Panc1 (cell line): ENCODE data around the gene EHBP1L1. TPM values are rescaled to one million over a fixed set of nuclear protein-coding genes. Genes with fewer than 3 reads are reported as not detected.

Experiments used
- ATAC-seq: fragments of 200-7000 bp; cut with Tn5 transposase; 2 replicates; pipeline ENCODE4 v1.9.1; 2020; ENCODE audit warnings: mild to moderate bottlenecking, moderate library complexity
- BruUV-seq: library from RNA; stranded (reverse); fragments of 400-500 nt; replicated peaks from 2 replicates; lab custom pipeline; 2021; lab: Mats Ljungman, UMichigan
- CTCF ChIA-PET: fragments of 300-600 bp; sonication (Branson Sonifier 250); formaldehyde crosslinking; loops from one replicate; lab custom pipeline; 2022; ENCODE audit warnings: antibody characterized with exemption; lab: Charles Lee
- POLR2A ChIA-PET: fragments of 300-600 bp; sonication (Branson Sonifier 250); formaldehyde crosslinking; loops from one replicate; lab custom pipeline; 2022; ENCODE audit warnings: antibody characterized with exemption; lab: Charles Lee
- DNase-seq: peaks from one replicate; pipeline ENCODE4 v3.0.0-alpha.2; 2010; ENCODE audit warnings: low read depth, low spot score
- H3K27ac ChIP-seq: 2 replicates; pipeline ENCODE4 v1.5.1; 2011; ENCODE audit warnings: mild to moderate bottlenecking, low read length, inconsistent platforms
- H3K27me3 ChIP-seq: fragments of 200-500 bp; sonication (Bioruptor generic); 2 replicates; pipeline ENCODE4 v1.6.0; 2014; ENCODE audit warnings: low read length, inconsistent platforms; ENCODE audit not compliant: control insufficient read depth, insufficient read depth
- H3K36me3 ChIP-seq: fragments of 200-500 bp; sonication (Bioruptor generic); 2 replicates; pipeline ENCODE4 v1.5.1; 2014; ENCODE audit warnings: inconsistent platforms, mild to moderate bottlenecking, low read length, moderate library complexity; ENCODE audit not compliant: control insufficient read depth, insufficient read depth
- H3K4me1 ChIP-seq: 2 replicates; pipeline ENCODE4 v1.5.1; 2011; ENCODE audit warnings: inconsistent platforms, mild to moderate bottlenecking, low read length, moderate library complexity; ENCODE audit not compliant: control insufficient read depth, insufficient read depth
- H3K4me3 ChIP-seq, 2 experiments: 2 replicates each; pipeline ENCODE4 v1.5.1; 2011 to 2012; ENCODE audit warnings: low read depth in 2 of 2, low read length in 2 of 2, mild to moderate bottlenecking in 2 of 2, inconsistent platforms in 1 of 2, moderate library complexity in 1 of 2
- H3K9me3 ChIP-seq: fragments of 200-500 bp; sonication (Bioruptor generic); 2 replicates; pipeline ENCODE4 v1.5.1; 2014; ENCODE audit warnings: low read depth, mild to moderate bottlenecking, inconsistent platforms, low read length, moderate library complexity; ENCODE audit not compliant: control insufficient read depth, insufficient read depth
- POLR2AphosphoS5 ChIP-seq: IDR thresholded peaks from 2 replicates; pipeline ENCODE4 v1.6.1; 2012; ENCODE audit warnings: mild to moderate bottlenecking, low read depth, low read length, moderate library complexity
- SIN3A ChIP-seq: IDR thresholded peaks from 2 replicates; pipeline ENCODE4 v1.6.1; 2012; ENCODE audit warnings: low read depth, mild to moderate bottlenecking, low read length, moderate library complexity, borderline replicate concordance; ENCODE audit not compliant: insufficient read depth
- TCF7L2 ChIP-seq: IDR thresholded peaks from 2 replicates; pipeline ENCODE4 v1.6.1; 2011; ENCODE audit warnings: mild to moderate bottlenecking, low read depth, low read length, inconsistent platforms
- in situ Hi-C: cut with HindIII; loops from 2 replicates; pipeline ENCODE4 v1.10.0; 2016; ENCODE audit warnings: low sequenced_read_pairs, low pct_unique_long_range_greater_than_20kb
- intact Hi-C: fragments of 100-400 bp; cut with micrococcal nuclease; formaldehyde crosslinking; loops from one replicate; pipeline ENCODE4 v1.10.0; 2022; ENCODE audit not compliant: unreplicated experiment
- total RNA-seq: library from RNA; stranded (reverse); gene quantifications from one replicate; pipeline ENCODE4 v1.2.1, GENCODE V29; 2021; ENCODE audit not compliant: unreplicated experiment
- TF ChIP-seq, protein P1 (sequence below), 2 experiments: IDR thresholded peaks; 2 replicates each; pipeline ENCODE4 v1.6.1; 2011 to 2012; ENCODE audit warnings: low read depth in 2 of 2, control low read depth in 1 of 2, low read length in 1 of 2, mild to moderate bottlenecking in 1 of 2, moderate library complexity in 1 of 2; ENCODE audit not compliant: insufficient read depth in 1 of 2
- TF ChIP-seq, protein P2 (sequence below): fragments of 450-650 bp; IDR thresholded peaks from 2 replicates; pipeline ENCODE4 v1.5.1; 2017; ENCODE audit warnings: mild to moderate bottlenecking

EHBP1L1 gene
- total RNA-seq, 1 experiment from 2014 or later, result 108 TPM

DNA sequence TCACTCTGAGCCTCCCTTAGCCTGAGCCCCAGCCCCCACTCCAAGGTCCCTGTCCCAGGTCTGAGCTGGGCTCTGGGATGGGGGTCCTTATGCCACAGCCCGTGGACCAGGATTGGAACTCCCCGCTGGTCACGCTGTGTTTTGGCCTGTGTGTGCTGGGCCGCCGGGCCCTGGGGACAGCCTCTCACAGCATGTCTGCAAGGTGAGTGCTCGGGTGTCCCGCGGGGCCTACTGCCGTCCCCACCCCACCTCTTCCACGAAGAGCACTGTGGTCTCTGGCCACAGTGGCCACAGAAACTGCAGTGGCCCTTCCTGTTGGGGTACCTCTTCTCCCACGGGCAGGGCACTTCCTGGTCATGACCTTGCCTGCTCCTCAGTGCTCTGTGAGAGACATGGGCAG, 58.6 kb downstream of the EHBP1L1 start:
- H3K36me3 ChIP-seq, result peaks cover 10% of the 10 kb centered on the region
- no peak for ATAC-seq
- POLR2A ChIA-PET, result no interaction called here

DNA sequence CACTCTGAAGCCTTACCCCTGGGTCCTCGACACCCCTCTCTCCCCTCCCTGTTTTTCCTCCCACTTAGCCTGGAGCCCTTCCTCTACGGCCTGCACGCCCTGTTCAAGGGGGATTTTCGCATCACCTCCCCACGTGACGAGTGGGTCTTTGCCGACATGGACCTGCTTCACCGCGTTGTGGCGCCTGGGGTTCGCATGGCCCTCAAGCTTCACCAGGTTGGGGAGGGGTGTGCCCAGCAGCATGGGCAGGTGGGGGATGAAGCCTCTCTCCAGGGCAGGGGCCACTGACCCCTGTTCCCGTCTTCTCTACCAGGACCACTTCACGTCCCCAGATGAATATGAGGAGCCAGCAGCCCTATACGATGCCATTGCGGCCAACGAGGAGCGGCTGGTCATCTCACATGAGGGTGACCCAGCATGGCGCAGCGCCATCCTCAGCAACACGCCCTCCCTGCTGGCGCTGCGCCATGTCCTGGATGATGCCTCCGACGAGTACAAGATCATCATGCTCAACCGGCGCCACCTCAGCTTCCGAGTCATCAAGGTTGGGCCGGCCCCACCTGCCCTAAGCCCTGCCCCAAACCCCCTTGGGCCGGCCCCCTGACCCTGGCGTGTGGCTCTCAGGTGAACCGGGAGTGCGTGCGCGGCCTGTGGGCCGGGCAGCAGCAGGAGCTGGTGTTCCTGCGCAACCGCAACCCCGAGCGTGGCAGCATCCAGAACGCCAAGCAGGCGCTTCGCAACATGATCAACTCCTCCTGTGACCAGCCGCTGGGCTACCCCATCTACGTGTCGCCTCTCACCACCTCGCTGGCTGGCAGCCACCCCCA, 59.3 kb downstream of the EHBP1L1 start:
- Histone ChIP-seq H3K36me3 (peaks cover 10% of the 10 kb centered on the region), H3K27ac (no peak overlapping the region), H3K9me3 (no peaks in the 10 kb centered on the region), H3K4me1 (peaks cover 21% of the 10 kb centered on the region), H3K27me3 (no peaks in the 10 kb centered on the region), H3K4me3 (no peak overlapping the region)
- in situ Hi-C loops, result no loop called here
- POLR2A ChIA-PET, result no interaction called here
- CTCF ChIA-PET, result no interaction called here
- TF ChIP-seq, protein P1, sequence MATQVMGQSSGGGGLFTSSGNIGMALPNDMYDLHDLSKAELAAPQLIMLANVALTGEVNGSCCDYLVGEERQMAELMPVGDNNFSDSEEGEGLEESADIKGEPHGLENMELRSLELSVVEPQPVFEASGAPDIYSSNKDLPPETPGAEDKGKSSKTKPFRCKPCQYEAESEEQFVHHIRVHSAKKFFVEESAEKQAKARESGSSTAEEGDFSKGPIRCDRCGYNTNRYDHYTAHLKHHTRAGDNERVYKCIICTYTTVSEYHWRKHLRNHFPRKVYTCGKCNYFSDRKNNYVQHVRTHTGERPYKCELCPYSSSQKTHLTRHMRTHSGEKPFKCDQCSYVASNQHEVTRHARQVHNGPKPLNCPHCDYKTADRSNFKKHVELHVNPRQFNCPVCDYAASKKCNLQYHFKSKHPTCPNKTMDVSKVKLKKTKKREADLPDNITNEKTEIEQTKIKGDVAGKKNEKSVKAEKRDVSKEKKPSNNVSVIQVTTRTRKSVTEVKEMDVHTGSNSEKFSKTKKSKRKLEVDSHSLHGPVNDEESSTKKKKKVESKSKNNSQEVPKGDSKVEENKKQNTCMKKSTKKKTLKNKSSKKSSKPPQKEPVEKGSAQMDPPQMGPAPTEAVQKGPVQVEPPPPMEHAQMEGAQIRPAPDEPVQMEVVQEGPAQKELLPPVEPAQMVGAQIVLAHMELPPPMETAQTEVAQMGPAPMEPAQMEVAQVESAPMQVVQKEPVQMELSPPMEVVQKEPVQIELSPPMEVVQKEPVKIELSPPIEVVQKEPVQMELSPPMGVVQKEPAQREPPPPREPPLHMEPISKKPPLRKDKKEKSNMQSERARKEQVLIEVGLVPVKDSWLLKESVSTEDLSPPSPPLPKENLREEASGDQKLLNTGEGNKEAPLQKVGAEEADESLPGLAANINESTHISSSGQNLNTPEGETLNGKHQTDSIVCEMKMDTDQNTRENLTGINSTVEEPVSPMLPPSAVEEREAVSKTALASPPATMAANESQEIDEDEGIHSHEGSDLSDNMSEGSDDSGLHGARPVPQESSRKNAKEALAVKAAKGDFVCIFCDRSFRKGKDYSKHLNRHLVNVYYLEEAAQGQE (IDR thresholded peaks at IDR 0.05; ENCODE audit: insufficient read depth in 1 of 2, low read depth in 2 of 2, low read length in 1 of 2), result no peak
- TF ChIP-seq SIN3A, result no peak
- intact Hi-C loops, result loop anchor here (10.0 kb wide), 1 partner anchor 70 kb away; no protein-coding TSS in a partner anchor
- no peak for ATAC-seq
- no peak for DNase-seq
- BruUV-seq, result no TSS peak

More for the DNA sequence above, 58.6 kb downstream of the EHBP1L1 start:
- Histone ChIP-seq H3K27me3 (no peaks in the 10 kb centered on the region), H3K4me3 (no peak overlapping the region), H3K4me1 (peaks cover 16% of the 10 kb centered on the region), H3K9me3 (no peaks in the 10 kb centered on the region), H3K27ac (no peak overlapping the region)
- CTCF ChIA-PET, result no interaction called here
- no peak for DNase-seq
- TF ChIP-seq TCF7L2 (no peak), POLR2AphosphoS5 (no peak), SIN3A (no peak)
- TF ChIP-seq, protein P2, sequence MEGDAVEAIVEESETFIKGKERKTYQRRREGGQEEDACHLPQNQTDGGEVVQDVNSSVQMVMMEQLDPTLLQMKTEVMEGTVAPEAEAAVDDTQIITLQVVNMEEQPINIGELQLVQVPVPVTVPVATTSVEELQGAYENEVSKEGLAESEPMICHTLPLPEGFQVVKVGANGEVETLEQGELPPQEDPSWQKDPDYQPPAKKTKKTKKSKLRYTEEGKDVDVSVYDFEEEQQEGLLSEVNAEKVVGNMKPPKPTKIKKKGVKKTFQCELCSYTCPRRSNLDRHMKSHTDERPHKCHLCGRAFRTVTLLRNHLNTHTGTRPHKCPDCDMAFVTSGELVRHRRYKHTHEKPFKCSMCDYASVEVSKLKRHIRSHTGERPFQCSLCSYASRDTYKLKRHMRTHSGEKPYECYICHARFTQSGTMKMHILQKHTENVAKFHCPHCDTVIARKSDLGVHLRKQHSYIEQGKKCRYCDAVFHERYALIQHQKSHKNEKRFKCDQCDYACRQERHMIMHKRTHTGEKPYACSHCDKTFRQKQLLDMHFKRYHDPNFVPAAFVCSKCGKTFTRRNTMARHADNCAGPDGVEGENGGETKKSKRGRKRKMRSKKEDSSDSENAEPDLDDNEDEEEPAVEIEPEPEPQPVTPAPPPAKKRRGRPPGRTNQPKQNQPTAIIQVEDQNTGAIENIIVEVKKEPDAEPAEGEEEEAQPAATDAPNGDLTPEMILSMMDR, result no peak
- TF ChIP-seq, protein P1 (IDR thresholded peaks at IDR 0.05; ENCODE audit: insufficient read depth in 1 of 2, low read depth in 2 of 2, low read length in 1 of 2), result no peak
- BruUV-seq, result no TSS peak
- intact Hi-C loops (loop anchor here (10.0 kb wide), 1 partner anchor 70 kb away; no protein-coding TSS in a partner anchor), in situ Hi-C loops (no loop called here)
